K562 treated with DMSO at 1 percent for 12 hours (cell line): Measurements from ENCODE around the gene PHF20. TPM values are rescaled to one million over a fixed set of nuclear protein-coding genes. Genes with fewer than 3 reads are reported as not detected.

Source experiments
- total RNA-seq: library from RNA; unstranded; fragments of 300-600 nt; gene quantifications from 2 replicates; pipeline ENCODE4 v1.2.3, GENCODE V29; 2022; ENCODE audit not compliant: insufficient read depth

The PHF20 gene
- 20.1 and 44.5 TPM in 2 replicates for total RNA-seq

DNA sequence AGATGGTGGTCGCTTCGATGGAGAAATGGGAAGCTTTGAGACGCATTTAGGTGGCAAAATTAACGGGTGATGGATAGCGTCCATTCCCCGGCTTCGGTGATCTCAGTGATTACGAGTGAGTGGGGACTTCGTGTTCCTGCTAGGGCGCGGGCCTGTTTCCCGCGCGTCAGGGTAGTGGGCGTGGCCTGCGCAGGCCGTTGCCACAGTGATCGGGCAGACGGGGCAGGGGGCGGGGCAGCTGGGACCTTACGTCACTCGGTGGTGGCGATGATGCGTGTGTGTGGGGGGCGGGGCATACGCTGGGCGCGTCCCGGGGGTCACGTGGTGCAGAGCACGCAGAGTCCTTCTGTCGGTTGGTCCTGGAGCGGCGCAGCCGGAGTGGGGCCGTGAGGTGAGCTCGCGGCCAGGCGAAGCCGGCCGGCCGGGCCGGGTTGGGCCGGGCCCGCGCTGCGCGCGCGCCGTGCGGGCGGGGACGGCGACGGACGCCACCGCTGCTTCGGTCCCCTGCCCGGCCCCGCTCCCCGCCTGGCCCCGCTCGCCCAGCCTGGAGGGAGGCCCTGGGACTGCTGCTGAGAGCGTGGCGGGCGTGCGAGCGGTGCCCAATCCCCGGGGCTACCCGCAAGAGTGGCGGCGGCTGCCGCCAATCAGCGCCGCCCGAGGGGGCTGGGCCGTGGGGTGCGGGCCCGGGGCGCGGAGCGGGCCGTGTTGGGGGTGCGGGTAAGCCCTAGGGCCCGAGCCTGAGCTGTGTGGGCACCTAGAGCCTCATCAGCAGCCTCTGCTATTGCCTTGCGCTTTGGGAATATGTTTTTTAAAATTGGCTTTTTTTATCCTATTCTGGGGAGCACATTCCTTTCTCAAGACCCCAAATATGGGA, at the start of gene PHF20:
TSS of gene PHF20 (plus strand) at position 327 of the 874 bp plus-strand sequence. CDS start 29,508 bp downstream, outside the sequence.

DNA sequence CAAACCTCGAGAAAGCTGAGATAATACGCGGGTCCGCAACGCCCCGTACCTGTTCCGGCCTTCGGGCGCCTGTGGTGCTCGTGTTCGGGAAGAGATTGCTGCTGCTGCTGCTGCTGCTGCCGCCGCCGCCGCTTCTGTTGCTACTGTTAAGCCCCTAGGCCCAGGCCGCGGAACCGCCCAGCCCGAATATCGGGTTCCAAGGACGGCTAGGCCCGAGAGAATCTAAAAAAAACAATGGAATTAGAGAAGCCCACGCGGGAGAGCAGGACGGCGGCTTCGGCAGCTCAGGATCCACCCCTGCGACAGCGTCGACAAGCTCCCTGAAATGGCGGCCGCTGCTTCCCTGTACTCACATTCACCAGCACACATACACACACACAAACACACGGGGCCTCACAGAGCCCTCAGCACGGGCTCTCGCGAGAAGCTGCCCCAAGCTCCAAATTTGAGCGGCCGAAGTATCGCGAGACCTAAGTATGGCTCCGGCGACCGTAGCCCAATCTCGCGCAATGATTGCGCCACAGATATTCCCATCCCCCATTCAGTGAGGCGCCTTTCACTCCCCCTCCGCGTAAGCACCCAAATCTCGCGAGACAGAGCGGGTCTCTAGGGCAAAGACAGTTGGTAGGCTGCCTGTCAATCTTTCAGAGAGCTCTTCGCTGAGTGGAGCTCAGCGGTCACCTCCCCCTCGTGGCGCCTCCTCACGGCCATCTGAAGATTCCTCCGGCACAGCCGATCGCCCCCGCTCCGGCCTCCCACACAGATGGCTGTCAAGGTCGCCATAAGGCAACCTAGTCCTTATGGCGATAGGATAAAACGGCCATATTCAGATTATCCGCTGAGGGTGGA, 29.7 kb upstream of the PHF20 start, which contains the start of gene RBM39:
TSS of gene RBM39 (minus strand) at position 369 of the 849 bp plus-strand sequence. CDS start 1,386 bp downstream, outside the sequence.

DNA sequence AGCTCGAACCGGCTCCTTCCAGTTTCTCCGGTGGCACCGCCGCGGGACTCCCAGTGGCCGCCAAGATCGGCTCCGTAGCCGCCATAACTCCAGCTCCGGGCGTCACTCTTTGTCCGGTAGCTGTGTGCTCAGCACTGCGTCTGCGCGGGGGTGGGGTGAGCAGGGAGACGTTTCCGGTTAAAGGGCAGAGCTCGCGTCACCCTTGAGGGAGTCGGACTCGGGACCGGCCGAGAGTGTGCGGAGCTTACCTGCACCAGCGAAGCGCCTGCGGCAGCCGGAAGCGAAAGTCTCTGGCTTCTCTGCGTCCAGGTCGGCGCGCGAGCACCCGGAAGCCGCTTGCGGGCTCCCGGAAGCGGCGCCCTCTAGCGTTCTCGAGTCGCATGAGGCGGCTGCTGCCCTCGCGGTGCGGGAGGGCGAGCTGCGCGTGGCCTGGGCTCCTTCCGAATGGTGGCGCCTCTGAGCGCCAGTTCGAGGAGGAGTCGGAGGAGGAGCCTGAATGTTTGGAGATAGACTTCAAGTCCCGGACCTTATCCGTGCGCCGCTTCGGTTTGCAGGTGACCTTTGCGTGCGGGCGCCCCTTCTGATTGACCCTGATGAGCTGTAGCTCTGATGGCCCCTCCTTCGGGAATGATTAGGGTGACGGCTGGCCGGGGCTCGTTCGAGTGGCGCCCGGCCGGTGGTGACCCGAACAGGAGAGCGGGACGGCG, 182.5 kb downstream of the PHF20 start, which contains the start of gene SCAND1:
TSS of gene SCAND1 (minus strand) at position 303 of the 707 bp plus-strand sequence. CDS start at position 85, 218 bp downstream.

DNA sequence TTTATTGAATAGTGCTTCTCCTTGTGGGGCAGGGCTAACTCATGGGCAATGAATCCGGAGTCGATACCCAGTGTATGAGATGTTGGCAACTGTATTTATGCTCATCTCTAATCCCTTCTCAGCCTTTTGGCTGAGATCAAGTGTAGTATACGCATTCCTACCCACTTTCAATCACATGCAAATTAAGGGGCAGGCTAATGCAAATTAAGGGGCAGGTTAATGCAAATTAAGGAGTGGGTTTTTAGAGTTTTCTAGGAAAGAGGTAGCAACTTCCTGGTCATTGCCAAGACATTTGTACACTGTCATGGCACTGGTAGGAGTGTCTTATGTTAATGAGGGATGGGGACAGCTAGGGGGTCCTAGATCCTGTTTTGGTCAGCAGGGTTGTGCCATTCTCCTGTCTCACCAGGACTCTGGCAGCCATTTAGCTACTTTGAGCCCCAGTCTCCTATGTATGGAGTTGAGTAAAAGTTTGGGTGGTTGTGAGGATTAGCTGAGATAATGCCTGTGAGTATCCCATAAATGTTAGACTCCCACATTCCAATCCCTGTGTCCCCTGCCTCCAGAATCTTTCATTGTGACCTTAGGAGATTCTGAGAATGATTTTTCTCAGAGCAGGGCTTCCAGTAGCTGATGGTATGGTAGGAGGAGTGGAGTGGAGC, 196.3 kb downstream of the PHF20 start, which contains the start of gene CNBD2:
TSS of gene CNBD2 (plus strand) at position 612 of the 662 bp plus-strand sequence. CDS start 173 bp downstream, outside the sequence.

Other genes starting within 250 kb of the PHF20 start
- gene C20orf173, start 242.4 kb upstream of the PHF20 start, total RNA-seq, result not detected in 2 replicates
- 366 and 377 TPM in 2 replicates for gene ERGIC3, start 229.9 kb upstream of the PHF20 start, total RNA-seq
- 4.8 and 6.1 TPM in 2 replicates for gene SPAG4, start 156.2 kb upstream of the PHF20 start, total RNA-seq
- gene CPNE1, start 107.1 kb upstream of the PHF20 start, total RNA-seq, result 108 and 148 TPM in 2 replicates
- gene RBM12, start 107.1 kb upstream of the PHF20 start, total RNA-seq, result 13.9 and 40.7 TPM in 2 replicates
- 33.3 and 40.4 TPM in 2 replicates for gene NFS1, start 72.7 kb upstream of the PHF20 start, total RNA-seq
- gene ROMO1, start 72.6 kb upstream of the PHF20 start, total RNA-seq, result 216 and 536 TPM in 2 replicates
- gene RBM39, start 29.8 kb upstream of the PHF20 start, total RNA-seq, result 87.3 and 240 TPM in 2 replicates
- 131 and 240 TPM in 2 replicates for gene SCAND1, start 182.5 kb downstream of the PHF20 start, total RNA-seq
- gene CNBD2, start 196.6 kb downstream of the PHF20 start, total RNA-seq, result 12.3 and 12.8 TPM in 2 replicates